IPS-11a (cell line): Measurements from ENCODE around the gene PRKCB.

ENCODE experiments used
- H3K4me3 ChIP-seq: one replicate; pipeline ENCODE4 v1.5.1; 2013; ENCODE audit warnings: low read depth, low read length, control low read depth

The PRKCB gene

GRCh38 chr16:23962001-23962400 lies 126.2 kb downstream of the PRKCB start:
- no peak overlapping the region for H3K4me3 ChIP-seq

- H3K4me3 ChIP-seq = no peak overlapping the region
Observed at GRCh38 chr16:23964136-23964535, 128.4 kb downstream of the PRKCB start.

- H3K4me3 ChIP-seq = no peak overlapping the region
Observed at GRCh38 chr16:23965137-23965733, 129.5 kb downstream of the PRKCB start.

- no peak overlapping the region for H3K4me3 ChIP-seq
Observed at GRCh38 chr16:23966597-23967394, 131.0 kb downstream of the PRKCB start.

- no peak overlapping the region for H3K4me3 ChIP-seq
Observed at GRCh38 chr16:23967775-23968174, 132.0 kb downstream of the PRKCB start.

GRCh38 chr16:23968176-23968575 lies 132.4 kb downstream of the PRKCB start:
- H3K4me3 ChIP-seq = no peak overlapping the region

GRCh38 chr16:23969468-23970297 lies 133.9 kb downstream of the PRKCB start:
- H3K4me3 ChIP-seq = no peak overlapping the region

GRCh38 chr16:23974223-23974622 lies 138.4 kb downstream of the PRKCB start:
- no peak overlapping the region for H3K4me3 ChIP-seq

- H3K4me3 ChIP-seq = no peak overlapping the region
Observed at GRCh38 chr16:23975293-23975692, 139.5 kb downstream of the PRKCB start.

GRCh38 chr16:23976091-23976490 lies 140.3 kb downstream of the PRKCB start:
- H3K4me3 ChIP-seq = no peak overlapping the region

GRCh38 chr16:23976524-23976923 lies 140.7 kb downstream of the PRKCB start:
- no peak overlapping the region for H3K4me3 ChIP-seq

- no peak overlapping the region for H3K4me3 ChIP-seq
Observed at GRCh38 chr16:23979441-23979840, 143.7 kb downstream of the PRKCB start.

GRCh38 chr16:23979982-23980381 lies 144.2 kb downstream of the PRKCB start:
- no peak overlapping the region for H3K4me3 ChIP-seq

GRCh38 chr16:23981429-23982399 lies 145.9 kb downstream of the PRKCB start:
- no peak overlapping the region for H3K4me3 ChIP-seq

GRCh38 chr16:23986455-23986854 lies 150.7 kb downstream of the PRKCB start:
- H3K4me3 ChIP-seq = no peak overlapping the region

- H3K4me3 ChIP-seq = no peak overlapping the region
Observed at GRCh38 chr16:23987443-23987842, 151.7 kb downstream of the PRKCB start.

- no peak overlapping the region for H3K4me3 ChIP-seq
Observed at GRCh38 chr16:23990507-23990906, 154.7 kb downstream of the PRKCB start.

GRCh38 chr16:23991066-23991465 lies 155.3 kb downstream of the PRKCB start:
- H3K4me3 ChIP-seq = no peak overlapping the region

- H3K4me3 ChIP-seq = no peak overlapping the region
Observed at GRCh38 chr16:23994615-23995014, 158.8 kb downstream of the PRKCB start.

GRCh38 chr16:23996258-23996955 lies 160.6 kb downstream of the PRKCB start:
- H3K4me3 ChIP-seq = no peak overlapping the region
